Upper lobe of right lung (tissue), 1 donor: ENCODE results near the gene RNF150. TPM values are rescaled to one million over a fixed set of nuclear protein-coding genes. Genes with fewer than 3 reads are reported as not detected.

Experiments
- ATAC-seq: fragments of 200-7000 bp; cut with Tn5 transposase; one replicate; pipeline ENCODE4 v1.9.1; 2020; ENCODE audit warnings: mild to moderate bottlenecking, moderate library complexity
- DNase-seq: peaks from one replicate; pipeline ENCODE4 v3.0.0-alpha.2; 2020
- H3K27ac ChIP-seq: fragments of 200-600 bp; one replicate; pipeline ENCODE4 v1.8.0; 2022
- H3K27me3 ChIP-seq: fragments of 200-600 bp; one replicate; pipeline ENCODE4 v1.8.0; 2022; ENCODE audit warnings: mild to moderate bottlenecking
- H3K36me3 ChIP-seq: fragments of 200-600 bp; one replicate; pipeline ENCODE4 v1.8.0; 2022
- H3K4me1 ChIP-seq: fragments of 200-600 bp; one replicate; pipeline ENCODE4 v1.8.0; 2022
- H3K4me3 ChIP-seq: fragments of 200-600 bp; one replicate; pipeline ENCODE4 v1.8.0; 2022; ENCODE audit warnings: mild to moderate bottlenecking
- H3K9me3 ChIP-seq: fragments of 200-600 bp; one replicate; pipeline ENCODE4 v1.8.0; 2022
- intact Hi-C: fragments of 100-400 bp; cut with DNase I; formaldehyde crosslinking; loops from one replicate; pipeline ENCODE4 v1.11.0; 2022
- total RNA-seq: library from RNA; stranded (reverse); fragmentation: NEBNext Ultra II Directional; extraction: Animal tissue kit (Norgen Biotek cat#: 25700); gene quantifications from one replicate; pipeline ENCODE4 v1.2.1, GENCODE V29; 2021
- TF ChIP-seq, protein P1 (sequence below): fragments of 200-600 bp; IDR thresholded peaks from one replicate; pipeline ENCODE4 v1.8.0; 2022; ENCODE audit warnings: antibody characterized with exemption
- donor health status: DM: no; HTN: yes; CAD: no; lungs with severe emphysema.

Gene RNF150
- total RNA-seq, 1 donor from 2014 or later, result 2.4 TPM

DNA sequence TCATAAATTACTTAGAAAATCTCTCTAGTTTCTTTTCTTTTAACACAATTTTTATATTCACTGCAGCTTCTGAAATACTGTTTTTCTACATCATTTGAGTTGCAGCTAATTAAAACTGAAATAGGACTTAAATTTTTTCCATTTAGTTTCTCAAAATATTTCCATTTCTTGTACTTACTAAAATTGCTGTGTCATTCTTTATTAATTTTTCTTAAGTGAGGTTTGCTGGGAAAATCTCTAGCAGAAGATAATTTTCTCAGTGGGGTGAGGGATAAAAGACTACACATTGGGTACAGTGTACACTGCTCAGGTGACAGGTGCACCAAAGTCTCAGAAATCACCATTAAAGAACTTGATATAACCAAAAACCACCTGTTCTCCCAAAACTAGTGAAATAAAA is 57.7 kb downstream of the RNF150 start:
- DNase-seq, result no peak
- Histone ChIP-seq H3K27ac (no peak overlapping the region), H3K27me3 (no peaks in the 10 kb centered on the region), H3K9me3 (no peaks in the 10 kb centered on the region), H3K4me1 (no peaks in the 10 kb centered on the region), H3K4me3 (no peak overlapping the region), H3K36me3 (no peaks in the 10 kb centered on the region)
- ATAC-seq, result no peak
- intact Hi-C loops, result no loop called here
- TF ChIP-seq, protein P1, sequence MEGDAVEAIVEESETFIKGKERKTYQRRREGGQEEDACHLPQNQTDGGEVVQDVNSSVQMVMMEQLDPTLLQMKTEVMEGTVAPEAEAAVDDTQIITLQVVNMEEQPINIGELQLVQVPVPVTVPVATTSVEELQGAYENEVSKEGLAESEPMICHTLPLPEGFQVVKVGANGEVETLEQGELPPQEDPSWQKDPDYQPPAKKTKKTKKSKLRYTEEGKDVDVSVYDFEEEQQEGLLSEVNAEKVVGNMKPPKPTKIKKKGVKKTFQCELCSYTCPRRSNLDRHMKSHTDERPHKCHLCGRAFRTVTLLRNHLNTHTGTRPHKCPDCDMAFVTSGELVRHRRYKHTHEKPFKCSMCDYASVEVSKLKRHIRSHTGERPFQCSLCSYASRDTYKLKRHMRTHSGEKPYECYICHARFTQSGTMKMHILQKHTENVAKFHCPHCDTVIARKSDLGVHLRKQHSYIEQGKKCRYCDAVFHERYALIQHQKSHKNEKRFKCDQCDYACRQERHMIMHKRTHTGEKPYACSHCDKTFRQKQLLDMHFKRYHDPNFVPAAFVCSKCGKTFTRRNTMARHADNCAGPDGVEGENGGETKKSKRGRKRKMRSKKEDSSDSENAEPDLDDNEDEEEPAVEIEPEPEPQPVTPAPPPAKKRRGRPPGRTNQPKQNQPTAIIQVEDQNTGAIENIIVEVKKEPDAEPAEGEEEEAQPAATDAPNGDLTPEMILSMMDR, result no peak

DNA sequence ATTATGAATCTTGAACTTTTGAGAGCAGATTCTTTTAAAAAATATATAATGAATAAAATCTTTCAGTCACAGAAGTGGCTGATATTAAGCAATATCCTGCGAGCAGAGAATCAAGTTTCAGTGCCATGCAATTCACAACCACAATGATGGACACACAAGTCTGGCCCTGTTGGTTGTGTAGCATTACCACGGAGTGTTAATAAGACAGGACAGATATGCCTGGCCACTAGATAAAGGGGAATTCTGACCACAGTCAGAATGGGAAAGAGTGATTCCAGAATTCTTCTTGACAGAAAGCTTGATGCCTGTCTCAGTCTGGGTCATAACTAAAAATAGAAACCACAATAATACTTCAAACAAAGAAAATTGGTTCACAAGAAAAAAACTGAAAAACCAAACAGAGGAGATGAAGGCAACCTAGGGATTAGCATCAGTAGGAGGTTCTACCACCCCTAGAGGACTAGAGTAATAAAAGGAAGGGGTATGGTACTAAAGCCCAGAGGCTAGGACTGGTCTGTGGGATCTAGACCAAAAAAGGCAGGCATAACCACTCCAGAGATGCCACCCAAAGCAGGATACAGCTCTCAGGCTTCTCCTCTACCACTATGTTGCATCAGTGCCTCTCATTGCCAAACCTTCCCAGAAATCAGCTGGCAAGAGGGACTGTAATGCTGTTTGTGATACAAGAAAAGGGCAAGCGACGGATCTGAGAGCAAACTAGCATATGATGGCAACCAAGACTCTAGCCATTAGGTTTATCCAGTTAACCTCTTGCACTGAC is 59.0 kb downstream of the RNF150 start:
- Histone ChIP-seq H3K4me3 (no peak overlapping the region), H3K27me3 (no peaks in the 10 kb centered on the region), H3K4me1 (no peaks in the 10 kb centered on the region), H3K27ac (no peak overlapping the region), H3K36me3 (no peaks in the 10 kb centered on the region), H3K9me3 (no peaks in the 10 kb centered on the region)
- TF ChIP-seq, protein P1, result no peak
- intact Hi-C loops, result no loop called here
- no peak for DNase-seq
- ATAC-seq, result no peak

GRCh38 chr4:141066690-141067089 is 66.6 kb downstream of the RNF150 start:
- Histone ChIP-seq H3K36me3 (no peaks in the 10 kb centered on the region), H3K9me3 (no peaks in the 10 kb centered on the region), H3K4me3 (no peak overlapping the region), H3K27me3 (no peaks in the 10 kb centered on the region), H3K4me1 (no peaks in the 10 kb centered on the region), H3K27ac (no peak overlapping the region)
- intact Hi-C loops, result no loop called here
- DNase-seq (no peak), ATAC-seq (no peak)
- TF ChIP-seq, protein P1, result no peak

- TF ChIP-seq, protein P1, result no peak
- DNase-seq (no peak), ATAC-seq (no peak)
- H3K4me3 ChIP-seq, result no peak overlapping the region
- no peaks in the 10 kb centered on the region for H3K36me3 ChIP-seq
- no peaks in the 10 kb centered on the region for H3K4me1 ChIP-seq
- no peaks in the 10 kb centered on the region for H3K27me3 ChIP-seq
- H3K9me3 ChIP-seq, result no peaks in the 10 kb centered on the region
- intact Hi-C loops, result no loop called here
- no peak overlapping the region for H3K27ac ChIP-seq
Measured at GRCh38 chr4:141065872-141066271, 67.4 kb downstream of the RNF150 start.

GRCh38 chr4:141062651-141063050 is 70.6 kb downstream of the RNF150 start:
- intact Hi-C loops, result no loop called here
- TF ChIP-seq, protein P1, result no peak
- Histone ChIP-seq H3K27me3 (no peaks in the 10 kb centered on the region), H3K9me3 (no peaks in the 10 kb centered on the region), H3K4me1 (no peaks in the 10 kb centered on the region), H3K36me3 (no peaks in the 10 kb centered on the region), H3K27ac (no peak overlapping the region), H3K4me3 (no peak overlapping the region)
- DNase-seq (no peak), ATAC-seq (no peak)
